GM19468 (cell line): ENCODE measurements around the gene TCP10L.
"Not testable (repeated sequence)": the region's sequence is repeated elsewhere in the genome, so short reads cannot be mapped to it uniquely, and the experiment has no call there.

Source experiments
- ATAC-seq: cut with Tn5 transposase; IDR thresholded peaks from one replicate; pipeline ENCODE4 v1.9.1; 2021; ENCODE audit warnings: mild to moderate bottlenecking, moderate library complexity, moderate number of reproducible peaks; ENCODE audit not compliant: unreplicated experiment; ENCODE audit errors: extremely low read depth

Gene TCP10L, protein sequence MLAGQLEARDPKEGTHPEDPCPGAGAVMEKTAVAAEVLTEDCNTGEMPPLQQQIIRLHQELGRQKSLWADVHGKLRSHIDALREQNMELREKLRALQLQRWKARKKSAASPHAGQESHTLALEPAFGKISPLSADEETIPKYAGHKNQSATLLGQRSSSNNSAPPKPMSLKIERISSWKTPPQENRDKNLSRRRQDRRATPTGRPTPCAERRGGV

DNA sequence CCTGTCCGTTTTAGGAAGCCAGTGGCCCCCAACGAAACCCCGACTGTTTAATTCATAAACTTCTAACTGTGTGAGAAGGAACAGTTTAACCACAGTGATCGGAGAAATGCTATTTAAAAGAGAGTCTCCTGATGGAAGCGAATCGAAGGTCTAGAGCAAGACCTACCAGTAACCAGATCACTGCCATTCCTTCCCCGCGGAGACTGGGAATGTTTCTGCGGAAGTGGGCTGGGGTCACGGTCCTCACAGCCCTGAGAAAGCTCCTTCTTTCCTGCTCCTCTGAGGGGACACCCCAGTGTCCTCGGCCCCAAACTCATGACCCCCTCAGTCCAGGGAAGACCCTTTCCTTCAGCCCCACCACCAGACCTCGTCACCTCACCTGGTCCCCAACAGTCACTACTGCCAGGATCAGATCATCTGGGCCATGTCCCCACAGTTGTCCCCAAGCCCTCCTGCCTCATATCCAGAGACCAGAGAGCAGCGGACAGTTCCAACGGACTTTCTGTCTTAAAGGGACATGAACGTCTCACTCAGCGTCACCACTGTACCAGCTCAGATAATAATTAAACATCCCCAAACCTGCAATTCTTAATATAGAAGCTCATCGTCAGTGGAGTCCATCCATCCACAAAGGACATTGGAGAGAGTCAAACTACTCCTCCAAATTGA, at the start of gene TCP10L:
TSS of gene TCP10L (minus strand) at position 482 of the 669 bp plus-strand sequence. CDS start 1,219 bp downstream, outside the sequence.
- no peak for ATAC-seq

GRCh38 chr21:32626621-32627196, 41.4 kb upstream of the TCP10L start:
- no peak for ATAC-seq

DNA sequence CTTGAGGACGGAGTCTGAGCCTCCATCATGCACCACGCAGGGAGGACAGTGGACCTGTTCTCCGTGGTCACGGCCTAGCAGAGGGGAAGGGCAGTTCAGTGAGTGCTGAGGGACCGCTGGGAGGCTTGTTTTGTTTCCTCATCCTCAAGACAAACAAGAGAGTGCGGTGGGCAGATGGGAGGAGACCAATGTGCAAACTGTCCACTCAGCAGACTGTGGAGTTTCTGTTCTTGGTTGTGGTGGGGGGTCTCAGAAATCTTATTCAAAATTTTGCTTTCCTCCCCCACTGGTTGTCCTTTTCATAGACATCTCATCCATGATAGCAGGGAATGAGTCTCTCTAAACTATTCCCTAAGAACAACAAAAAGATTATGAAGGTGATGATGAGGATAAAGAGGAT, 32.9 kb upstream of the TCP10L start:
- not testable (repeated sequence) for ATAC-seq

- ATAC-seq: no peak
Observed at GRCh38 chr21:32613436-32614043, 28.2 kb upstream of the TCP10L start.

- no peak for ATAC-seq
Observed at GRCh38 chr21:32612999-32613337, 27.6 kb upstream of the TCP10L start.

DNA sequence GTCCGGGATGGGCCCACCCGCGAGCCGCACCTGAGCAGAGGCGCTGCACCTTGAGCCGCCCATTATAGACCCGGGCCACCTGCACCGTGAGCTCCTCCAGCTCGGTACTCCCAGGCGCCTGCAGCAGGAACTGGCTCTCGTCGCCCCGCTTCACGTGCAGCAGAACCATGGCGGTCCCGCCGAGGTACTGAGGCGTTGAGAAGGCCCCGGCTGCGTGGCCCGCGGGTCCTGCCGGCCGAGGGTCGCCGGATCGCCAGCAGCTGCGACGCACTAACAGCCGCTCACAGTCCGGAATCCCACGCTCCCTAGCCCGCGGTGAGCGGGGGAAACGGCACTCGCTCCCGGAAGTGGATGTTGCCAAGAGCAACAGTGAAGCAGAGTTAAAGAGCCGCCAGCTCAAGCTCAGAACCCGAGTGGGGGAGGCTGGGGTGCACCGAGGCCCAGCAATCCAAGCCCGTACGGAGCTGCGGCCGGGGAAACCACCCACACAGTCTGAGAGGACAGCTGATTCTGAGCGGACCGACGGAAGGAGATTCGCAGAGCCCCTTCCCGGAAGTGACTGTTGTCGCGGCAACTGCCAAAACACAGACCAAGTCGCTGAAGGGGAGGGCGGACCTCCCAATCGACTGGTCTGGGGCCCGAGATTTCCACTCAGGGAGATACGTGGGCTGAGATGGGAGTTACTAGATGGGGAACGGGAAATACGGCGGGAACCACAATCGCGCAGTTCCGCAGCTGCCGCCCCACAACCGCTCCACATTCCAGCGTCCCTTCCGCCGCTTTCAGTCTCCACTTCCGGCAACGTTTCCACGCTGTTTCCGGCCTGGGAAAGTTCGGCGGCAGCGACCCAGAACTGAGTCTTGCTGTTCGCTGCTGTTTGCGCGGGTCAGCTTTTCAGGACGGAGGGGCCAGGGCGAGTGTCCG, 27.0 kb upstream of the TCP10L start, which contains the start of gene CFAP298:
TSS of gene CFAP298 (minus strand) at position 303 of the 924 bp plus-strand sequence. CDS start at position 169, 134 bp downstream.
- peak; percentile 86 for ATAC-seq

- ATAC-seq: no peak
Observed at GRCh38 chr21:32611471-32611997, 26.2 kb upstream of the TCP10L start.

- ATAC-seq: not testable (repeated sequence)
Observed at GRCh38 chr21:32610940-32611339, 25.6 kb upstream of the TCP10L start.

DNA sequence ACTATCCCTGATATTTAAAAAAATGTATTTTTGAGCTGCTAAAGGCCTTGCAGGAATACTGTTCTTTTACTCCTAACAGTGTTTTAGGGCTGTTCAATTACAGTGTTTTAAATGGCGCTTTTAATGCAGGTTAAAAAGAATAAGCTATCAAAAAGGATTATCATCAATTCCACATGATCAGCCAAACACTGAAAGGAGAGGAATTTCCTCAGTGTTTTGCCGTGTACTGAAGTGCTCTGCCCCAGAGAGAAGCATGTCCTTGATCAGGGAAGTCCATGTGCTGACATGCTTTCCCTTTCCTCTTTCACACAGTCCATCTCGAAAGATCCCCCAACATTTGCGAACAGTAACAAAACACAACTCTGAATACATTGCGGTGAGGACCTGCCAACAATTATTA, 23.5 kb upstream of the TCP10L start:
- no peak for ATAC-seq

GRCh38 chr21:32605469-32605868, 20.1 kb upstream of the TCP10L start:
- ATAC-seq: no peak

- no peak for ATAC-seq
Observed at GRCh38 chr21:32604464-32604863, 19.1 kb upstream of the TCP10L start.

DNA sequence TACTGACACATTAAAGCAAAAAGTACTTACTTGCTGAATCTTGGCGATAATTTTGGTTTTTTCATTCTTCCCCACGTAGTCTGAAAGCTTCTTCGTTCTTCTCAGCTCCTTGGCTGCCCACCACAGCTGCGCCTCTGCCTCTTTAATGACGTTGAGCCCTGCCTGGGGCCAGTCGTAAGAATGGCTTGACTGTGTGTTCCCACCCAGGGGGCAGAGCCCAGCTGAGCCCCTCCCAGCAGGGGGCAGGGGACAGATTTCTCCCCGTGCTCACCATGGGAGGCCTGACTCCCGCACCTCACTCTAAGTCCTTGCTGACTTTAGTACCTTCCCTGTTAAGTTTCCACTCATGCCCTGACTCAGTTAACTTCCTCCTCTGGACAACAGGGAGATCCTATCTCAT, 17.8 kb upstream of the TCP10L start:
- no peak for ATAC-seq

DNA sequence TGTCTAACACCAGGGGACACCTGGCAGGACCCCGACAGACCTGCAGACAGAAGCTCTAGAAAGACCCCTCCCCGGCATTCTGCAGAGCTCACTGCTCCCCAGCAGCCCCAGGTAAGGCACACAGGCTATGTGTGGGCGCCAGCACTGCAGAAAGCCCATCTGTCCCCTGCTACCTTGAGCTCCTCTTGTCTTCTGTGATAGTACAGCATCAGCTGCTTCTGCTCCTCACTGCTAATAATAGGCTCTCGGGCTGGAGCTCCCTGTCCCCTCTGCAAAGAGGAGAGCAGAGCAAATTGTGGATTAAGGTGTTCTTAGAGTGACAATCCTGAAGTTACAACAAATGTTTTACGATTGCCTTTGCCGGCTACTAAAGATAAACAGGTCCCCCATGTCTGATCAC, 16.8 kb upstream of the TCP10L start:
- ATAC-seq: no peak

- no peak for ATAC-seq
Observed at GRCh38 chr21:32599526-32599925, 14.2 kb upstream of the TCP10L start.

GRCh38 chr21:32599091-32599490, 13.8 kb upstream of the TCP10L start:
- no peak for ATAC-seq

- no peak for ATAC-seq
Observed at GRCh38 chr21:32597205-32597604, 11.9 kb upstream of the TCP10L start.

GRCh38 chr21:32595431-32595830, 10.1 kb upstream of the TCP10L start:
- ATAC-seq: no peak

DNA sequence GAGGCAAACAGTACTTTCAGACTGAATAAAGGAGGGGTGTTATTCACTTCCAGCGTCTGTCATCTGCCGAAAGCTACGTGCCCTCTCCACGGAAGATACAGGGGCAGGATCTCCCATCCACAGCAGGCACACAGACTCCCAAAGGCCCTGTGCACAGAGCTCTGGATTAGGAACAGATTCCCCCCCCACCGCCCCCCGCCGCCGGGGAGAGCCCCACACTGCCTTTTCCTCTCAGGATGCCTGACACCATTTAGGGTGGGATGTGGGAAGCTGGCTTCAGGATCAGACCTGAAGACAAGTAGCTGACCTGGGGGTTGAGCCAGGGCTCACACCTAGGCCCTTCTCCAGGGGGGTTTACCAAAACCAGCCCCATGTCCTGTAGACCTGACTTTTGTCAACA, 8.4 kb upstream of the TCP10L start:
- ATAC-seq: no peak

- ATAC-seq: no peak
Observed at GRCh38 chr21:32592929-32593502, 7.7 kb upstream of the TCP10L start.

GRCh38 chr21:32590130-32590529, 4.8 kb upstream of the TCP10L start:
- no peak for ATAC-seq
